Calu3 (cell line): ENCODE data around the gene CASP2. TPM values are rescaled to one million over a fixed set of nuclear protein-coding genes. Genes with fewer than 3 reads are reported as not detected.

Source experiments
- BruUV-seq: library from RNA; stranded (reverse); fragments of 400-500 nt; replicated peaks from 2 replicates; lab custom pipeline; 2021; lab: Mats Ljungman, UMichigan
- CTCF ChIA-PET: fragments of 300-600 bp; sonication (Branson Sonifier 250); formaldehyde crosslinking; loops from one replicate; lab custom pipeline; 2022; ENCODE audit warnings: antibody characterized with exemption; lab: Charles Lee
- DNase-seq: peaks from one replicate; pipeline ENCODE4 v3.0.0; 2022
- H3K27ac Mint-ChIP-seq: one replicate; pipeline ENCODE4 v1.8.0; 2022; ENCODE audit warnings: mixed read lengths; ENCODE audit not compliant: unreplicated experiment
- H3K27me3 Mint-ChIP-seq: one replicate; pipeline ENCODE4 v1.8.0; 2022; ENCODE audit warnings: mixed read lengths; ENCODE audit not compliant: unreplicated experiment
- H3K36me3 Mint-ChIP-seq: one replicate; pipeline ENCODE4 v1.8.0; 2022; ENCODE audit warnings: mild to moderate bottlenecking, moderate library complexity, mixed read lengths; ENCODE audit not compliant: insufficient read depth, unreplicated experiment
- H3K4me1 Mint-ChIP-seq: one replicate; pipeline ENCODE4 v1.8.0; 2022; ENCODE audit warnings: mild to moderate bottlenecking, low read depth, mixed read lengths; ENCODE audit not compliant: unreplicated experiment
- H3K4me3 Mint-ChIP-seq: one replicate; pipeline ENCODE4 v1.8.0; 2022; ENCODE audit warnings: mild to moderate bottlenecking, low read depth, moderate library complexity, mixed read lengths; ENCODE audit not compliant: unreplicated experiment
- H3K9me3 Mint-ChIP-seq: one replicate; pipeline ENCODE4 v1.8.0; 2022; ENCODE audit warnings: low read depth, mixed read lengths; ENCODE audit not compliant: unreplicated experiment
- intact Hi-C: fragments of 100-400 bp; cut with micrococcal nuclease; formaldehyde crosslinking; loops from one replicate; pipeline ENCODE4 v1.10.0; 2022; ENCODE audit not compliant: unreplicated experiment
- total RNA-seq: library from RNA; stranded (reverse); gene quantifications from 2 replicates; pipeline ENCODE4 v1.2.3, GENCODE V29; 2022
- TF ChIP-seq, protein P1 (sequence below): fragments of 200-600 bp; IDR thresholded peaks from one replicate; pipeline ENCODE4 v1.8.0; 2022; ENCODE audit warnings: antibody characterized with exemption; ENCODE audit not compliant: unreplicated experiment

The CASP2 gene
- total RNA-seq, 1 experiment from 2014 or later: 51.3 TPM

DNA sequence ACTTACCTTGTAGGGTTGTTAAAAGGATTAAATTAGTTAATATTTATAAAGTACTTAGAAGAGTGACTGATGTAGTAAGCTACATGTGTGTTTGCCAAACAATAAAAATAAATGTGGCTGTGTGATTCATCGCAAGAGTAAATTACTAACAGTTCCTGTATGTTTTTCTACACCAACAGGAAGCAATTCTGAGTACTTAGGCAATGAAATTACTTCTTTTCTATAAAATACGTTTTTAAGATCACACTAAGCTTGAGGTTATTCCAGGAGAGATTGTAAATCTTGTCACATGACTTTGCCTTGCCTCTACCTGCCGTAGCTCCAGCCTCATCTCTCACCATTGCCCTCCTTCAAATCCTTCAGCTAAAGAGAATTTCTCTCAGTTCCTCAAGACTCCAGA, 43.0 kb upstream of the CASP2 start:
- Mint-ChIP-seq H3K4me1 (peaks cover 65% of the 10 kb centered on the region), H3K36me3 (no peaks in the 10 kb centered on the region), H3K27ac (no peak overlapping the region), H3K4me3 (no peak overlapping the region), H3K9me3 (no peaks in the 10 kb centered on the region), H3K27me3 (no peaks in the 10 kb centered on the region)
- no peak for DNase-seq
- no TSS peak for BruUV-seq
- intact Hi-C loops: loop anchor here (10.0 kb wide), 1 partner anchor 250 kb away; no protein-coding TSS in a partner anchor
- CTCF ChIA-PET: interaction anchor here (0.7 to 1.0 kb wide), 2 partner anchors 18 to 87 kb away, joined by 3 read pairs; partner anchors contain the start of gene GSTK1
- TF ChIP-seq, protein P1, sequence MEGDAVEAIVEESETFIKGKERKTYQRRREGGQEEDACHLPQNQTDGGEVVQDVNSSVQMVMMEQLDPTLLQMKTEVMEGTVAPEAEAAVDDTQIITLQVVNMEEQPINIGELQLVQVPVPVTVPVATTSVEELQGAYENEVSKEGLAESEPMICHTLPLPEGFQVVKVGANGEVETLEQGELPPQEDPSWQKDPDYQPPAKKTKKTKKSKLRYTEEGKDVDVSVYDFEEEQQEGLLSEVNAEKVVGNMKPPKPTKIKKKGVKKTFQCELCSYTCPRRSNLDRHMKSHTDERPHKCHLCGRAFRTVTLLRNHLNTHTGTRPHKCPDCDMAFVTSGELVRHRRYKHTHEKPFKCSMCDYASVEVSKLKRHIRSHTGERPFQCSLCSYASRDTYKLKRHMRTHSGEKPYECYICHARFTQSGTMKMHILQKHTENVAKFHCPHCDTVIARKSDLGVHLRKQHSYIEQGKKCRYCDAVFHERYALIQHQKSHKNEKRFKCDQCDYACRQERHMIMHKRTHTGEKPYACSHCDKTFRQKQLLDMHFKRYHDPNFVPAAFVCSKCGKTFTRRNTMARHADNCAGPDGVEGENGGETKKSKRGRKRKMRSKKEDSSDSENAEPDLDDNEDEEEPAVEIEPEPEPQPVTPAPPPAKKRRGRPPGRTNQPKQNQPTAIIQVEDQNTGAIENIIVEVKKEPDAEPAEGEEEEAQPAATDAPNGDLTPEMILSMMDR: no peak

- no peaks in the 10 kb centered on the region for H3K36me3 Mint-ChIP-seq
- no peaks in the 10 kb centered on the region for H3K27me3 Mint-ChIP-seq
- no peak for DNase-seq
- no TSS peak for BruUV-seq
- H3K27ac Mint-ChIP-seq: peak overlapping the region; percentile 58
- TF ChIP-seq, protein P1: no peak
- intact Hi-C loops: loop anchor here (10.0 kb wide), 1 partner anchor 247 kb away; no protein-coding TSS in a partner anchor
- H3K9me3 Mint-ChIP-seq: peaks cover under 1% of the 10 kb centered on the region
- no peak overlapping the region for H3K4me3 Mint-ChIP-seq
- CTCF ChIA-PET: interaction anchor here (0.7 kb wide), 1 partner anchor 84 kb away, joined by 3 read pairs; no protein-coding TSS in a partner anchor
- peaks cover 66% of the 10 kb centered on the region for H3K4me1 Mint-ChIP-seq
Measured at GRCh38 chr7:143247372-143247771, 40.8 kb upstream of the CASP2 start.

- Mint-ChIP-seq H3K4me3 (no peak overlapping the region), H3K4me1 (peaks cover 54% of the 10 kb centered on the region), H3K27ac (peak overlapping the region; percentile 37), H3K27me3 (no peaks in the 10 kb centered on the region), H3K9me3 (peaks cover 3% of the 10 kb centered on the region), H3K36me3 (no peaks in the 10 kb centered on the region)
- CTCF ChIA-PET: no interaction called here
- TF ChIP-seq, protein P1: no peak
- no TSS peak for BruUV-seq
- peak; percentile 46 for DNase-seq
- intact Hi-C loops: loop anchor here (2.0 to 10.0 kb wide), 2 partner anchors 14 to 246 kb away; partner anchors contain the start of gene GSTK1
Measured at GRCh38 chr7:143248761-143249354, 39.3 kb upstream of the CASP2 start.

DNA sequence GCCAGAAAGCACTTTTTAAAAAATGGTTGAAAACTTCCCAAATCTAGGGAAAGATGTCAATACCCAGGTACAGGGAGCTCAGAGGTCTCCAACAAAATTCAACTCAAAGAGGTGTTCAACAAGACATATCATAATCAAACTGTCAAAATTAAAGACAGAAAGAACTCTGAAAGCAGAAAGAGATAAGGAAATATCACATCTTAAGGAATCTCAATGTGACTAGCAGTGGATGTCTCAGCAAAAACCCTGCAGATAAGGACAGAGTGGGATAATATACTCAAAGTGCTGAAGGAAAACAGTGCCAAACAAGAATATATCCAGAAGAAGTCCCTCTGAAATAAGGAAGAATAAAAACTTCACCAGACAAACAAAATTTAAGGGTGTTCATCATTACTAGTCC, 38.0 kb upstream of the CASP2 start:
- CTCF ChIA-PET: interaction anchor here (0.6 kb wide), 1 partner anchor 39 kb away, joined by 6 read pairs; no protein-coding TSS in a partner anchor
- peaks cover 6% of the 10 kb centered on the region for H3K9me3 Mint-ChIP-seq
- peaks cover 53% of the 10 kb centered on the region for H3K4me1 Mint-ChIP-seq
- H3K27ac Mint-ChIP-seq: no peak overlapping the region
- intact Hi-C loops: no loop called here
- H3K4me3 Mint-ChIP-seq: no peak overlapping the region
- H3K27me3 Mint-ChIP-seq: no peaks in the 10 kb centered on the region
- TF ChIP-seq, protein P1: no peak
- H3K36me3 Mint-ChIP-seq: no peaks in the 10 kb centered on the region
- BruUV-seq: no TSS peak
- no peak for DNase-seq
